ENCODE measurements around the gene DGKH.

Gene DGKH

DNA sequence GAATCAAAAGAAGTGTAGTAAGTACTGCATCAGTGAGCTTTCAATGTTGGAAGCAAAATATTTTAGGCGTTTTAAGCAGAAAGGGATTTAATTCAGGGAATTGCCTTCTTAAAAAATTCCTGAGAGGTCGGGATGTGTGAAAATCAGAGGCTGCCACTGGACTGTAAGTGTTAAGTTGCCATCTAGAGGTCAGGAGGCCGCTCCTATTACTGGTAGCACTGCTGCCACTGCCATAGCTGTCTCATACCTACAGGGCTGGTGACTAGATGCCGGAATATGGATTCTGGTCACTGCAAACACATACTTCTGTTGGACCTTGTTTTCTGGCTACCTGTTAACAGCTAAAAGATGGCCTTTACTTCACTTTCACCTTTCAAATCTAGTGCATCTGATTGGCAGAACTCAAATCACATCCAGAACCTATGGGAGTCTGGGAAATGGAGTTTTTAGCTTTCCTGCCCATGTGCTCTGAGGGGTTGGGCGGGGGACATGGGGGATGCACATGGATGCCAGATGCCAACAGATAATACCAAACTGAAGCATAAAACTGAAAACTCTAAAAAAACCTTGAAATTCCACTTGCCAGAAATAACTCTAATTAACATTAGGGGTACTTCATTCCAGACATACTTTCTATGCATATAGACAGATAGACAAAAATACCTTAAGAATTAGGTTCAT lies 29.8 kb downstream of the DGKH start:
- Histone ChIP-seq H3K4me3 (ENCODE audit: low read depth, low read length) (no peak overlapping the region), H3K4me1 (no peaks in the 10 kb centered on the region), H3K9ac (no peak overlapping the region), H3K27ac (no peak overlapping the region), H3K4me2 (ENCODE audit: low read length) (no peak overlapping the region), H3K9me3 (ENCODE audit: control insufficient read depth, low read length) (no peaks in the 10 kb centered on the region), H3K79me2 (no peaks in the 10 kb centered on the region), H3K36me3 (ENCODE audit: control insufficient read depth, insufficient read depth, low read length) (no peaks in the 10 kb centered on the region), H2AFZ (no peak overlapping the region), H3K27me3 (ENCODE audit: control insufficient read depth, insufficient read depth, low read length) (no peaks in the 10 kb centered on the region)
- TF ChIP-seq CTCF (IDR thresholded peaks at IDR 0.05): no peak

DNA sequence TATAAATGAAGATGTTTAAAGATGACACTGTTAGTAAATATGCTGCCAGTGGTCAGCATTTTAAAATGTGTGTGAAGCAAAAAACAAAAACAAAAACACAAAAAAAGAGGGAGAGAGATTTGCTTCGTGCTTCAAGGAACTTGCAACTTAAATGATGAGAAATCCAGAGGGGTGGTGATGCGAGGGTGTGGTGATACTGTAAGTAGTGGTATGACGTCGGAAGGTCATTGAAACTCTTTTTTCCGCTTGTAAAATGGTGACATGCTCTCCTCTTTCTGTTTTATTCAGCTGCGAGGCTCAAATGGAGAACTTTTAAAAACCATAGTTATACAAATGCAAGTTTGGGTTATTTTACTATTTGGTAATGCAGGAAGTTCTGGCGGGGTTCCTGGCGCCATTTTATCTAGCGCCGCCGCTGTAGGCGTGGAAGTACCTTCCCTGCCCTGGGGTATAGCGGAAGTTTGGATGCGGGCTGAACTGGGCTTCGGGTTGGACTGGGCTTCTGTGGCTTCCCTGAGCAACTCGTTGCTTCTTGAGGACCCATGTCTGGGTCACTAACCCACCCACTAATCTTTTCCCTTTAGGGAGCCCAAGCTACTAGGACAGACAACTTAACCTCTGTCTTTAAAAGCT lies 34.8 kb downstream of the DGKH start:
- H3K9ac ChIP-seq: no peak overlapping the region
- no peak overlapping the region for H2AFZ ChIP-seq
- H3K4me2 ChIP-seq (ENCODE audit: low read length): no peak overlapping the region
- H3K4me3 ChIP-seq (ENCODE audit: low read depth, low read length): no peak overlapping the region
- TF ChIP-seq CTCF (IDR thresholded peaks at IDR 0.05): no peak
- H3K27me3 ChIP-seq (ENCODE audit: control insufficient read depth, insufficient read depth, low read length): no peaks in the 10 kb centered on the region
- no peaks in the 10 kb centered on the region for H3K79me2 ChIP-seq
- no peaks in the 10 kb centered on the region for H3K9me3 ChIP-seq (ENCODE audit: control insufficient read depth, low read length)
- H3K36me3 ChIP-seq (ENCODE audit: control insufficient read depth, insufficient read depth, low read length): peaks cover 3% of the 10 kb centered on the region
- no peak overlapping the region for H3K27ac ChIP-seq
- no peaks in the 10 kb centered on the region for H3K4me1 ChIP-seq

DNA sequence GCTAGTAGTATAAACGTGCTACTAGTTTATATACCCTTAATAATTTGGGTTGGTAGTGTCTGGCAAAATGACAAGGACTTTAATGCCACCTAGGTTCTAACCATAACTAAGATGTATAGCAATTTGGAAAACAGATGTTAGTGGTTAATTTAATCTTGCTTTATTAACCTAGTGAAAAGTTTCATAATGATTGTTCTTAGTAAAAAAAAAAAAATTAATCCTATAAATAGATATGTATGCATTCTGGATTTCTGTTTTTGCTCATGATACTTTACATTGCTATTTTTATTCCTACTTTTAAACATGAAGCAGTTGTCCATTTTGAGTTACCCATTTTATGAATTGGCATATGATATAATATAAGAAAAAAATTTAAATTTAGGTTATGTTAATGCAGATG lies 36.3 kb downstream of the DGKH start:
- Histone ChIP-seq H3K36me3 (ENCODE audit: control insufficient read depth, insufficient read depth, low read length) (peaks cover 3% of the 10 kb centered on the region), H2AFZ (no peak overlapping the region), H3K4me1 (no peaks in the 10 kb centered on the region), H3K9ac (no peak overlapping the region), H3K27ac (no peak overlapping the region), H3K4me2 (ENCODE audit: low read length) (no peak overlapping the region), H3K9me3 (ENCODE audit: control insufficient read depth, low read length) (no peaks in the 10 kb centered on the region), H3K27me3 (ENCODE audit: control insufficient read depth, insufficient read depth, low read length) (no peaks in the 10 kb centered on the region), H3K4me3 (ENCODE audit: low read depth, low read length) (no peak overlapping the region), H3K79me2 (no peaks in the 10 kb centered on the region)
- no peak for TF ChIP-seq CTCF (IDR thresholded peaks at IDR 0.05)

DNA sequence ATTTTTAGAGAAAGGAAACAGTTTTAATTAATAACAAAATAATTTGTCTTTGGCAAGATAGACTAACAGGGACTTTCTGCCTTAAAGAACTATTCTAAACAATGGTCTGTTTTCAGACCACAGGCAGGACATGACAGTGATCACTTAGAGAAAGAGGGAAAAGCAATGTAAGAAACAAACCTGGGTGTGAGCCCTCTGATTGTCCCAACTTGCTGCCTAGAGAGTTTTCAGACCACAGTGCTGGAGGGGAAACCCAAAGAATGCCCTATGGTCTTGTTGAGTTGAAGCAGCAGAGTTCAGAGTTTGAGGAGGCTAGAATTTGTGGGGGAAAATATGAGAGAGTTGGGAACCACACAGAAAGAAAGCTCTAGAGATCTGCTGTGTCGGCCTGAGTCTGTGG lies 38.1 kb downstream of the DGKH start:
- Histone ChIP-seq H3K9ac (no peak overlapping the region), H3K27me3 (ENCODE audit: control insufficient read depth, insufficient read depth, low read length) (no peaks in the 10 kb centered on the region), H3K4me1 (no peaks in the 10 kb centered on the region), H2AFZ (no peak overlapping the region), H3K36me3 (ENCODE audit: control insufficient read depth, insufficient read depth, low read length) (peaks cover 3% of the 10 kb centered on the region), H3K9me3 (ENCODE audit: control insufficient read depth, low read length) (no peaks in the 10 kb centered on the region), H3K27ac (no peak overlapping the region), H3K79me2 (no peaks in the 10 kb centered on the region), H3K4me2 (ENCODE audit: low read length) (no peak overlapping the region), H3K4me3 (ENCODE audit: low read depth, low read length) (no peak overlapping the region)
- no peak for TF ChIP-seq CTCF (IDR thresholded peaks at IDR 0.05)

Measured in parathyroid adenoma (tissue), 2 donors.